Inflammatory macrophage treated with lipopolysaccharide for 1 hour (primary cell): ENCODE measurements around the gene ZSWIM9.
"Not testable (repeated sequence)": the region's sequence is repeated elsewhere in the genome, so short reads cannot be mapped to it uniquely, and the experiment has no call there.

ENCODE experiments used
- DNase-seq, 2 donors: peaks; one replicate each; pipeline ENCODE4 v3.0.0-alpha.2; 2020 to 2022

The ZSWIM9 gene

DNA sequence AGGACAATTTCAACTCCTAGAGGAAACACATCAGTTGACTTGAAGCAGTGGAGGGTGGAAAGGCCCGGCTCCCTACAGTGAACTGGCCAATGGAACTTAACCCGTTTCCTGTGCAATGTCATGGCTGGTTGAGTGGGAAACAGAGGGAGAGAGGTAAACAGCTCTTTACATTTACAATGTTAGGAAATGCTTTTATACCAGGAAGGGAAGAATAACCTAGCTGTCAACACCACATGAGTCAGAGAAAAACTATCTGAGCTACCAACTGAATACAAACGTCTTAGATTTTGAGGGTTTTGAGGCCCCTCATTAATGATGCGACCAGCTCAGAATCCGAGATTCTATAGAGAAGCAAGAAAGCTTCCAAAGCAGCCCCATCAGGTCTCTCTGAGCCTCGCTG is 48.5 kb downstream of the ZSWIM9 start:
- DNase-seq, result no peak

DNA sequence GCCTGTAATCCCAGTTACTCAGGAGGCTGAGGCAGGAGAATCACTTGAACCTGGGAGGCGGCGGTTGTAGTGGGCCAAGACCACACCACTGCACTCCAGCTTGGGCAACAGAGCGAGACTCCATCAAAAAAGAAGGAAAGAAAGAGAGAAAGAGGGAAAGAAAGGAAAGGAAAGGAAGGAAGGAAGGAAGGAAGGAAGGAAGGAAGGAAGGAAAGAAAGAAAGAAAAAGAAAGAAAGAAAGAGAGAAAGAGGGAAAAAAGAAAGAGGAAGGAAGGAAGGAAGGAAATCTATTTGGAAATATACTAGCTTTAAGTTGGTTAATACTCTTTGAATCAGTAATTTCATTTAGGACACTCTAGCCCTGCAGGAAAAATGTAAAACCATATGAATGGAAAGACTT is 50.3 kb downstream of the ZSWIM9 start:
- not testable (repeated sequence) for DNase-seq

DNA sequence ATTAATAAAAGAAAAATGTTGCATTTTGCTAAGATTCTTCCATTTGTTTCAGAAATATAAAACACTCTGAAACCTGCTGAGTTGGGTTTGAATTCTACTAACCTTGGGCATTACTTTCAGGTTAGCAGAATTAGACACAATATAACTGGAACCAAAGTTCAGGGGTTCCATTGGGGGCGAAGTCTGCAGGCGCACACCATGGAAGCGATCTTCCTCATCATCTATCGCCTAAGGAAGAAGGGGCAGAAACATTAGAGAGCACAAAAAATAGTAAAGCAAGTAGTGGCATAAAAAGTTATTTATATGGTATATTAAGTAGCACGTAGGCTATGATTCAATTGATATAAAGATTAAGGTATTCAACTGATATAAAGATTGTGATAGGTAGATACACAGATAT is 51.1 kb downstream of the ZSWIM9 start:
- DNase-seq, result no peak

DNA sequence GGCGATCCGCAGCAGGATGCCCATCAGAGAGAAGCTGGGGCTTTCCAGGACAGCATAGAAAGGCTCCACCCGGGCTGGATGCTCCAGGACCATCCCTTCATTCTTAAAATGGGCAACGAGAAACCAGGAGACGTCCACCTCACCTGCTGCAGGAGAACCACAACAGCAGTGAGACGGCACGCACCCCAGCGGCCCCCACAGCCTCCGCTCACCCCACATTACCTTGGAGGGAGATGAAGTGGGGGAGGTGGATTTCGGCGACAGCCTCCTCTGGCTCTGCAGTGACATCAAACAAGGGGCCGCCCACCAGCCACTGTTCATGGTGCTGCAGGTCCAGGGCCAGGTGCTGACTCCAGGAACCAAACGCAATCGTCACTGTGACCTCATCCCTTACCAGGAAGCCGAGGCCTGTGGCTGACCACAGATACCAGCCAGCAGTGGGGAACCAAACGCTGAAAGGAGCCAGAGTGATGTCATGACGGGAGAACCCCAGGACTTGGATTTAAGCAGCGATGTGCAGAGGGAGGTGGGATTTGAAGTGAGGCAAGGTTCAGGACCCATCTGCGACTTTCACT is 60.2 kb downstream of the ZSWIM9 start:
- no peak for DNase-seq

DNA sequence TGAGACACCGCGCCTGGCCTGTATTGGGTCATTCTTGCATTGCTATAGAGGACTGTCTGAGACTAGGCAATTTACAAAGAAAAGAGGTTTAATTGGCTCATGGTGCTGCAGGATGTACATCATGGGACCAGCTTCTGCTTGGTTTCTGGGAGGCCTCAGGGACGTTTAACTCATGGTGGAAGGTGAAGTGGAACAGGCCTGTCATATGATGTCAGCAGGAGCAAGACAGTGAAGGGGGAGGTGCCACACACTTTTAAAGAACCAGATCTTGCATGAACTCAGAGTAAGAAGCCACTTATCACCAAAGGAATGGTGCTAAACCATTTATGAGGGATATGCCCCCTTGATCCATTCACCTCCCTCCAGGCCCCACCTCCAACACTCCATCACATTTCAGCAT is 66.6 kb downstream of the ZSWIM9 start:
- no peak for DNase-seq

DNA sequence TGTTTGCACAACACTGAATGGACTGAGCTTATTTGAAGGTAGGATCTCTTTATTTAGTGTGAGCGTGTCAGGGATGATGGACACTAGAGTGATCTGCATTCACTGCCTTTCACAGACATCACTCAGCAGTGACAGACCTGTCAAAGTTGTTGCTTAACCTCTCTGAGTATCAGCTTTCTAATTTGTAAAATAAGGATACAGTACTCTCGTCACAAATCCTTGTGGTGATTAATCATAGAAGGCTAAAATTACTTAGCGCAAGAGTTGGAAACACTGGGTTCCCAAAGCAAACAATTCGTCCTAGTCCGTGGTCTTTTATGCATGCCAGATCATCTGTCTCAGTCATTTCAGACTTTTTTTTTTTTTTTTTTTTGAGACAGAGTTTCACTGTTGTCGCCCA is 68.6 kb downstream of the ZSWIM9 start:
- no peak for DNase-seq

DNA sequence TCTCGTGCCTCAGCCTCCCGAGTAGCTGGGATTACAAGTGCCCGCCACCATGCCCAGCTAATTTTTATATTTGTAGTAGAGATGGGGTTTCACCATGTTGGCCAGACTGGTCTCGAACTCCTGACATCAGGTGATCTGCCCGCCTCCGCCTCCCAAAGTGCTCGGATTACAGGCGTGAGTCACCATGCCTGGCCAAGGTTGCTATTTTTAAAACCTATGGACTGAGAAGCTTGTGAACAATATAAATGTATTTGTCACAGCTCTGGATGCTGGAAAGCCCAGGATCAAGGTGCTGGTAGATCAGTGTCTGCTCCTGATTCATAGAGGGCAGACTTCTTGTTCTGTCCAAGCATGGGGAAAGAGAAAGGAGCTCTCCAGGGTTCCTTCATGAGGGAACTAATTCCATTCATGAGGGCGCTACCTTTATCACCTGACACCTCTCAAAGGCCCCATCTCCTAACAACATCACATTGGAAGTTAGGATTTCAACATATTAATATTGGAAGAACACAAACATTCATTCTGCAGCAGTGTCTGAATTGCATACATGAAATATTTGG is 69.2 kb downstream of the ZSWIM9 start:
- DNase-seq, result no peak

DNA sequence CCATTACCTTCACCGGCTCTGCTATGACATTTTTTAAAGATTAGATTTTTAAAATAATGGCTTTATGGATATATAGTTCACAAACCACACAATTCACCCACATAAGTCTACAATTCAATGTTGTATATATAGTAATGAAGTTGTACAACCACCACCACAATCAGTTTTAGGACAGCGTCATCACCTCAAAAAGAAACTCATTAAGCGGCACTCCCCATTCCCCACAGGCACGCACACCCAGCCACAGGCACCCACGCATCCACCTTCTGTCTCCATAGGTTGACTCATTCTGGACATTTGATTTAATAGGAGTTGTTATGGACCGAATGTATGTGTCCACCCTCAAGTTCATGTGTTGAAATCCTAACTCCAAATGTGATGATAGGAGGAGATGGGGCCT is 71.3 kb downstream of the ZSWIM9 start:
- not testable (repeated sequence) for DNase-seq

DNA sequence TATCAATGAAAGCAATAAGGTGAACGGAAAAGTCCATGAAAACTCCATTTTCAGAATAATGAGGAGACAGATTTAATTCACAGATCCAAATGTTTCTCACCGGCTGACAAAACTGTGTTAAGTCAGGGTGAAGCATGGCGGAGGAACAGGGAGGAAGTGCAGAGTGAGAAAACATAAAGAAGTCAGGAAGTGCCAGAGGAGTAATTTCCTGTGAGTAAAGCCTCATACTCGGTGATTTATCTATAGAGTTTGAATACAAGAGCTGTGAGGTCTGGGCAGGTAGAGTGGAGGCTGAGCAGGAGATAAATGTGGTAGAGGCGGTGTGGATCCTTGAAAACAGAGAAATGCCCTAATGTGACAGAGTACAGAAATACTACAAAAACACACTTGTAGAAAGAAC is 73.8 kb downstream of the ZSWIM9 start:
- peak; percentile 23 to 37 for DNase-seq

DNA sequence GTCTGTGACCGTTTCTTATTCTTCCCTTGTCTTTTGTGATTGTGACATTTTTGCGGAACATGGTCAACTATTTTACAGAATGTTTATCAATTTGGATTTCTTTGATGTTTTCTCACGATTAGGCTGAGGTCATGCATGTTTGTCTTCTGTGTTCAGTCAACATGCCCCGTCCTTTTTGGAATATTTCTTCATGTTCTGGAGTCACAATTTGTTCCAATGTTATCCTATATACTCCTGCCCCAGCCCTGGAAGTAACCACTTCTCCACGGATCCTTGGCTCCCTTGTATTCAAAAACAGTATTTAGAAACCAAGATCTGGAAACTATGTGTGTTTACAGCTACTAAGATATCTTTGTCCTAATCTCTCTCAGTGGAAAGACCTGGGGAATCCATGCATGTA is 75.6 kb downstream of the ZSWIM9 start:
- DNase-seq, result no peak

DNA sequence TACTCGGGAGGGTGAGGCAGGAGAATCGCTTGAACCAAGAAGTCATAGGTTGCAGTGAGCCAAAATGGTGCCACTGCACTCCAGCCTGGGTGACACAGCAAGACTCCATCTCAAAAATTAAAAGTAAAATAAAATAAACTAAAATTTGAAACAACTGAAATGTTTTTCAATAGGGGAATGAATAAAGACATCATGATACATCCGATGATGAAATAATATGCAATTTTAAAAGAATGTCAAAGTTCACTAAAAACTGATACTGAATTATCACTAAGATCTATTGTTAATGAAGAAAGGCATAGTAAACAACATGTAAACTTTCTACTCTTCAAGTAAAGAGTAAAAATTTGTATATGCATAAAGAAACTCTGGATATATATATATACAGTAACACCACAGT is 76.7 kb downstream of the ZSWIM9 start:
- no peak for DNase-seq
